Body of pancreas (tissue), 4 donors: ENCODE data around the gene ADRB2. TPM values are rescaled to one million over a fixed set of nuclear protein-coding genes. Genes with fewer than 3 reads are reported as not detected.

ENCODE experiments used
- ATAC-seq: fragments of 150-250 bp; one replicate; pipeline ENCODE4 v1.9.1; 2016
- DNase-seq, 4 donors: peaks; one replicate each; pipeline ENCODE4 v3.0.0-alpha.2; 2019
- H3K27ac ChIP-seq, 4 donors: fragments of 200-600 bp; sonication (generic); 1 replicate in 3 of 4; 2 replicates in 1 of 4; pipeline versions ENCODE4 v1.5.1 to v1.6.1; 2016 to 2019; ENCODE audit warnings: mild to moderate bottlenecking in 1 of 4, mixed read lengths in 1 of 4, moderate library complexity in 1 of 4
- H3K27me3 ChIP-seq, 2 donors: fragments of 200-600 bp; sonication (generic); one replicate each; pipeline ENCODE4 v1.6.0; 2016; ENCODE audit warnings: mild to moderate bottlenecking in 1 of 2
- H3K36me3 ChIP-seq, 2 donors: fragments of 200-600 bp; sonication (generic); replicated peaks in 1 of 2; 2 replicates each; pipeline ENCODE4 v1.5.1; 2016; ENCODE audit warnings: low read depth in 2 of 2; ENCODE audit not compliant: insufficient read depth in 1 of 2
- H3K4me1 ChIP-seq: fragments of 200-600 bp; sonication (generic); one replicate; pipeline ENCODE4 v1.6.0; 2016
- H3K4me3 ChIP-seq, 2 donors: fragments of 200-600 bp; sonication (generic); 1 replicate in 1 of 2; 2 replicates in 1 of 2; pipeline ENCODE4 v1.5.1; 2016 to 2019
- H3K9me3 ChIP-seq, 3 donors: fragments of 200-600 bp; sonication (generic); 1 replicate in 2 of 3; 2 replicates in 1 of 3; pipeline ENCODE4 v1.5.1; 2016
- CTCF ChIP-seq, 7 experiments: fragments of 450-650 bp in 4 of 7; fragments of 200-600 bp in 3 of 7; sonication (generic) in 3 of 7; IDR thresholded peaks; one replicate each; pipeline ENCODE4 v1.5.1; 2016 to 2019; ENCODE audit warnings: antibody characterized with exemption in 7 of 7
- POLR2A ChIP-seq, 3 donors: fragments of 450-650 bp; IDR thresholded peaks; one replicate each; pipeline ENCODE4 v1.6.1; 2016; ENCODE audit warnings: antibody characterized with exemption in 3 of 3, mild to moderate bottlenecking in 2 of 3
- WGBS, 2 donors: methylation state at CpG; one replicate each; pipeline ENCODE4 v1.1.5; 2017; 5-methylcytosine and 5-hydroxymethylcytosine counted together
- intact Hi-C: fragments of 100-400 bp; cut with DNase I; formaldehyde crosslinking; loops from one replicate; pipeline ENCODE4 v1.15.1; 2023
- total RNA-seq, 2 donors: library from RNA; depleted of rRNA; stranded (reverse); fragments of >200 nt; gene quantifications; one replicate each; pipeline ENCODE4 v1.1.0, GENCODE V29; 2016

ADRB2 gene
- total RNA-seq, 2 donors from 2014 or later, result 1.6 to 4.6 TPM

DNA sequence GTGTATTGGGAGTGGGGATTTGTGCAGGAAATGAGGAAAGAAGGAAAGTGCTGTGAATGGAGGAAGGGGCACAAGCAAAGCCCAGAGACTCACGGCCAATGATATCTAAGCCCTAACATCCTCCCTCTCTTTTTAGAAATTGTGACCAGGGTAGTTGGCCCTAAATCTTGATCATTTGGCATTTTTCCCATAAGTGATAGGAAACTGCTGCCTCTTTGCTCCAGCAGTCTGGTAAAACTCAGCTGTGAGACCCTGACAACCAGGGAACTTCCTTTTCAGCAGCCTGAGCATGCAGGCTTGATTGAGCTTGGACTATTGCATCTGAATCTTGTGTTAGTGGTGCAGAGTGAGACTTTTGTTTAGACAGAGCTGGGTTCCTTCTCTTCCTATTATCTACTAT is 9.6 kb upstream of the ADRB2 start:
- TF ChIP-seq CTCF (IDR thresholded peaks at IDR 0.05) (no peak), POLR2A (IDR thresholded peaks at IDR 0.05) (no peak)
- H3K27me3 ChIP-seq, result no peaks in the 10 kb centered on the region
- no peaks in the 10 kb centered on the region for H3K4me1 ChIP-seq
- H3K4me3 ChIP-seq, result no peak overlapping the region
- no peaks in the 10 kb centered on the region for H3K36me3 ChIP-seq
- ATAC-seq, result no peak
- no peaks in the 10 kb centered on the region for H3K9me3 ChIP-seq
- intact Hi-C loops, result no loop called here
- DNase-seq, result no peak
- WGBS, 2 donors, result 56 to 61% methylated on average over 1 of the region's 1 CpG
- H3K27ac ChIP-seq, result no peak overlapping the region

DNA sequence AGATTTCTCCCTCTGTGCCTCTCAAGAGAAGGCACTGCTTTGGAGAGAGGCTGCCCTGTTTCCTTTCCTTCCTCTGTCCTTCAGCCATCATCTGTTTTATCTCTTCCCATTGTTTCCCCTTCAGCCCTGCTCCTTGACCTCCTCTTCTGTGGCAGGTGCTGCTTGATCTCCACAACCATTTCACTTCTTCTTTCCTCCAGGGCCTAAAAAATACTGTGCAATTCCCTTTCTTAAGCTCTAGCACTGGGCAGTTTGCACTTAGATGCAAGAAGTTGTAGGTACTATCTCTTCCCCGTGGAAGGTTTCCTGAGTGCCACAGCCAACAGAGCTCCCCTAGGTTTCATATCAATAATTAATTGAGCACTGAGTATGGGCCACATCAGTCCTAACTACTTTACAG is 8.8 kb upstream of the ADRB2 start:
- H3K36me3 ChIP-seq, result no peaks in the 10 kb centered on the region
- H3K4me1 ChIP-seq, result no peaks in the 10 kb centered on the region
- no peak overlapping the region for H3K27ac ChIP-seq
- TF ChIP-seq CTCF (IDR thresholded peaks at IDR 0.05) (no peak), POLR2A (IDR thresholded peaks at IDR 0.05) (no peak)
- no peak overlapping the region for H3K4me3 ChIP-seq
- ATAC-seq (no peak), DNase-seq (no peak)
- H3K27me3 ChIP-seq, result no peaks in the 10 kb centered on the region
- H3K9me3 ChIP-seq, result no peaks in the 10 kb centered on the region
- intact Hi-C loops, result no loop called here
- 82 to 85% methylated on average over 1 of the region's 1 CpG for WGBS, 2 donors

DNA sequence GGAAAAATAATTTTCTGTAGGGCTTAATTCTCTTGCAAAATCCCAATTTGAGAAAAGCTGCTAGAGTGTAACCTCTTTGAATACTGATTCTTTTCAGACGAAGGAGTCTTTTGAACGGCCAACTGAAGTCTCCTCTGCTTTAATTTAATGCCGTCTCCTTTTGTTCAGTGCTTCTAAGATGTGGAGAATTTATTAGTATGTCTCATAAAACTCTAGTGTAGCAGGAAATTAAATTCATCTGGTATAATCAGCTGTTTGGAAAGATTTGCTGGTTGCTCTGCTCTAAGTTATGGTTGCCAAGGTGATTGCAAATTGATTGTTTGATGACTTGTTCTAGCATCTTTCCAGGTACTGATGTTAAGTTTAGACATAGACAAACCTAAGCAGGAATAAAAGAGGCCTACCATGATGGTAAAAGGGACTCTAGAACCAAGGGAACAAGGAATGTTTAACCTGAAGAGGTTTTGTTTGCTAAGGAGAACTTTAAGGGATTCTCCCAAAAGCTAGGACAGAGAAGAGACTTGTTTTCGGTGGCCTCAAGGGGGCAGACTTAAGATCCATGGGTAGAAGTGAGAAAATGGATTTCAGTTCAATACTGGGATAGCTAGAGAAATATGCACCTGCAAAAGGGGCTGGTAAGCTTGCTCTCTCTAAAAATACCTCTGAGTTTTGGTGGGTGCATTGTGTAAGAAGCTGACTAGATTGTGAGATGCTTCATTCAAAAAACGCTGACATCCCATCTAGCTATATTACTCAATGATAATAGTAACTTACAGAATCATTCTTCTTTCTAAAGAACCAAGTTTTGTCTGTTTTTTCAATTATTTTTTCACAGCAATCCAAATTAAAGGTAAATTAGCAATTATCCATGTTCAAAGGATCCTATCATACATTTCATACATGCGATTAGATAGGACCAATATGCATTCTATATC is 5.7 kb upstream of the ADRB2 start:
- WGBS, 2 donors, result 53 to 56% methylated on average over 6 of the region's 6 CpGs
- peaks cover 7% of the 10 kb centered on the region for H3K4me1 ChIP-seq
- no peaks in the 10 kb centered on the region for H3K36me3 ChIP-seq
- TF ChIP-seq POLR2A (IDR thresholded peaks at IDR 0.05), result no peak
- TF ChIP-seq CTCF (IDR thresholded peaks at IDR 0.05), result peak in 6 of 7 experiments; percentile 35 to 57 (median 52)
- intact Hi-C loops, result no loop called here
- no peaks in the 10 kb centered on the region for H3K27me3 ChIP-seq
- no peaks in the 10 kb centered on the region for H3K9me3 ChIP-seq
- H3K4me3 ChIP-seq, result no peak overlapping the region
- H3K27ac ChIP-seq, result no peak overlapping the region
- DNase-seq (peak; percentile 28 to 47 (median 36)), ATAC-seq (peak; percentile 60)

- 43 to 48% methylated on average over 2 of the region's 2 CpGs for WGBS, 2 donors
- intact Hi-C loops, result no loop called here
These were observed 2.5 kb upstream of the ADRB2 start for GRCh38 chr5:148823871-148824270.

More at GRCh38 chr5:148823871-148824270, 2.5 kb upstream of the ADRB2 start:
- TF ChIP-seq POLR2A (IDR thresholded peaks at IDR 0.05), result no peak
- no peak for TF ChIP-seq CTCF (IDR thresholded peaks at IDR 0.05)
- peaks cover 14% of the 10 kb centered on the region for H3K4me1 ChIP-seq
- no peak for ATAC-seq
- H3K9me3 ChIP-seq, result no peaks in the 10 kb centered on the region
- no peak for DNase-seq
- no peak overlapping the region for H3K27ac ChIP-seq
- no peak overlapping the region for H3K4me3 ChIP-seq
- no peaks in the 10 kb centered on the region for H3K36me3 ChIP-seq
- H3K27me3 ChIP-seq, result no peaks in the 10 kb centered on the region
